ENCODE measurements around the gene QRFP.

QRFP gene

GRCh38 chr9:130933114-130934046, 36.8 kb upstream of the QRFP start:
- DNase-seq = no peak

DNA sequence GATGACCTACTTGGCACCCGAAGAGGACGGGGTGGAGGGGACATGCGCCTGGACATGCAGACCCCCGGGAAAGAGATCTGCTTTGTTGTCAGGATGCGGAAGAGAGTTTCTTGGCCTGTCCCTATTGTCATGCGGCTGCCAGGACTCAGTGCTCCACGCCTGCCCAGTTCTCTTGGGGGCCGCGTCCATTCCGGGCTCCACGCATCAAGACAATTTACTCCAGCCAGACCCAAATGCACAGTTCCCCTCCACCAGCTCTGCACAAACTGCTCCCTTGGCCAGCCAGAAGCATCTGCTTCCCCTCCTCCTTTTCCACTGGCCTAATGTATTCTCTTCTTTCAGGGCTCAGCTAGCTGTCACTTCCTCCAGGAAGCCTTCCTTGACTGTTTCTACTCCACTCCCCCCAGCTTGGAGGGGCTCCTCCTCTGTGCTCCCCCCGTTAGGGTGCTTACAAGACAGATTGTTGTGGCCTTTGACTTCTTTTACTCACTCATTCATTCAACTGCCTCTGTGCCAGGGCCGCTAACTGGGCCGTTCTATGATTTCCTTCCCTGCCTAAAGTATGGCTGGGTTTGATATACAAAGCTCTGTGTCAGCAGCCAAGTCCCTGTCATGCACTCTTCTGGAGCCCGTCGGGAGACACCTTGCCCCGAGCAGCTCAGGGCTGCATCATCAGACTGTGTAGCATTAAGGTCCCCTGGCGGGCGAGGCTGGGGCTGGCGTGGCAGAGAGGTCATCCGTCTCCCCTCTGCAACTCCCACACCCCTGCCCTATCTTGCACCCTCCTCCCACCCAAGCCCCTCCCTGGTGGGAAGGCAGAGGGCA, 35.9 kb upstream of the QRFP start:
- no peak for DNase-seq

GRCh38 chr9:130931508-130932254, 35.1 kb upstream of the QRFP start:
- no peak for DNase-seq

DNA sequence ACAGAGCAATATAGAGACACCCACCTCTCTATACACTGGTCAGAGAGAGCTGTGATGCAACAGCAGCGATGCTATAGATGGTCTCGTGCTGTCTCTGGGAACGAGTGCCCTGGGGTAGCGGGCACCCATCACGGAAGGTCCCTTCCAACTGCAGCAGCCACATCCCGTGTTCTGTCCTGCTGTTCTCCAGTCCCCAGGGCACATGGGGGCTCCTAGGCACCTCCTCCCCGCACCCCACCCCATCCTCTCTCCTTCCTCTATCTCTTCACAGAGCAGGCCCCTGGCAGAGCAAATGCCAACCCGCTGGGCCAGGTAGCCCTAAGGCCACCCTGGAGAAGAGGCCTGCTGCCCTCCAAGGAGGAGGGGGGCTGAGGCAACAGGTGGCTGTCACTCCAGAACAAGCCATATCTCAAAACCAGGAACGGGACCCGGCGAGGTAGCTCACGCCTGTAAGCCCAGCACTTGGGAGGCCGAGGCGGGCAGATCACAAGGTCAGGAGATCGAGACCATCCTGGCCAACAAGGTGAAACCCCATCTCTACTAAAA, 34.3 kb upstream of the QRFP start:
- no peak for DNase-seq

DNA sequence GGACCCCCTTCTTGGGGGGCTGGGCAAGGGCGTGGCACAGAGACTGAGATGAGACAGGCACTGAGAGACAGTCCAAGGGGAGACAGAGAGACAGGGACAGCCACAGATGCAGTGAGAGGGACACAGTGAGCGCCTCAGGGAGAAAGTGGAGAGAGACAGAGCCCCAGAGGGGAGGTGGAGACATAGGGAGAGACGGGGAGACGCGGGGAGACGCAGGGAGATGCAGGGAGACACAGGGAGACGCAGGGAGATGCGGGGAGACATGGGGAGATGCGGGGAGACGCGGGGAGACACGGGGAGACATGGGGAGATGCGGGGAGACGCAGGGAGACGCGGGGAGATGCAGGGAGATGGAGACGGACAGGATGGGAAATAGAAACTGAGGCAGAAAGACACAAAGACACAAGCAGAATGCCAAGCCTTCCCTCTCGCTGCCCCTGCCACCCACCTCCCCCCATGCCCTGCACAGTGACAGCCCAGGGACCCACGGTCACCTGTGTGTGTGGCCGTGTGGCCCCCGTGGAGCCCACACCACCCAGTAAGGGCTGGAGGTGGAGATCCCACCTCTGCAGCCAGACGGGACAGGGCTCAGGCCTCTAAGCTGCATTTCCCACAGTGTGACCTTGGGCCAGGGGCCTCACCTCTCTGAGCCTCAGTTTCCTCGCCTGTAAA, 33.7 kb upstream of the QRFP start:
- DNase-seq = no peak

DNA sequence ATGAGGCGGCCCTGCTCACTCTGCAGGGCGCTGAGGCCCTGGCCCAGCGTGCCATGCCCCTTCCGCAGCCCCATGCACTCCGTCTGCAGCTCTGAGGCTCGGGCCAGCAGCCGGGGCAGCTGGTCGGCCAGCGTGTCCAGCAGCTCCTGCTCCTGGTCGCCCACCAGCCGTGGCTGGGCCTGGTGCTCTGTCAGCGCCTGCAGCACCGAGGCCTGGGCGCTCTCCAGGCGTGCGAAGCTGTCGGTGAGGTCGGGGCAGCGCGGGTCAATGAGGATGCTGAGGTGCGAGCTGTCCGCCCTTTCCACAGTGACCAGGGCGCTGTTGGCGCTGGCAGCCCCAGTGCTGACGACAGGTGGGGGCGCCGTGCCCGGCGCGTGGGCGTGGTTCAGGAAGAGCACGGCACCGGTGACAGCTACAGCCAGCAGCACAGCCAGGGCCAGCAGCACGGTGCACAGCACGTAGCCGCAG, 33.0 kb upstream of the QRFP start:
- no peak for DNase-seq

- DNase-seq = no peak
These were observed 31.6 kb upstream of the QRFP start for GRCh38 chr9:130927995-130928900.

GRCh38 chr9:130927338-130927737, 30.7 kb upstream of the QRFP start:
- DNase-seq = no peak

GRCh38 chr9:130925050-130925678, 28.6 kb upstream of the QRFP start:
- no peak for DNase-seq

GRCh38 chr9:130924448-130924788, 27.8 kb upstream of the QRFP start:
- DNase-seq = no peak

DNA sequence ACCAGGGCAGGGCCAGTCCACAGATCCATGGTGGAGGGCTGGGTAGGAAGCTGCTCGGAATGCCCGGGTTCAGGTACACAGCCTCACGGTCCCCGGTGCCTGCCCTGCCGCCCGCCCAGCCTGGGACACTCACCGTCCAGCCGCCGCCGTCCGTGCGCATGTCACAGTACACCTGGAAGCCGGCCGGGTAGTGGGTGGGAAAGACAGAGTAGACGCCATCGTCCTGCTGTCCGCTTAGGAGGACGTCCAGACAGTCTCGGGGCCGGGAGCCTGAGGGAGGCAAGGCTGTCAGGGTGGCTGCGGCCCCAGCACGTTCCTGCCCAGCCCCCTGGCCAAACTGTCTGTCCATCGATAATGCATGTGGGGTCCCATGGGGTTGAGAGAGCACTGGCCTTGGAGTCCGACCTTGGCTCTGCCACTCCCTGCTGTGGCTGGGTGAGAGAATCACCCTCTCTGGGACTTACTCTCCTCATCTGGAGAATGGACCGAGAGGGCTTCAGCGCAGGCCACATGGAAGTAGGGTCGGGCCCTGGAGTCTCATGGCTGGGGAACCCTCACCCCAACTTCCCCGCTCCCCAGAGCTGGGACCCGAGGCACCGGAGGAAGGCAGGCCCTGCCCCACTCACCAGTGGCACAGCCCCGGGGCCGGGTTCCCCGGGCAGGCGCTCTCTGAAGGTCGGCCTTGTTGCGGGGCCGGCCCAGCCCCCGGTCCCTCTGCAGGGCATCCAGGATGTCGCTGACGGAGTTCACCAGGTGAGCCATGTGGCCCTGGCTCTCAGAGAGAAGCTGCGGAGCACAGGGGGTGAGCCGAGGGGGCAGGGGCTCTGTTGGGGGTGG, 27.2 kb upstream of the QRFP start:
- no peak for DNase-seq

GRCh38 chr9:130922893-130923610, 26.4 kb upstream of the QRFP start:
- no peak for DNase-seq

DNA sequence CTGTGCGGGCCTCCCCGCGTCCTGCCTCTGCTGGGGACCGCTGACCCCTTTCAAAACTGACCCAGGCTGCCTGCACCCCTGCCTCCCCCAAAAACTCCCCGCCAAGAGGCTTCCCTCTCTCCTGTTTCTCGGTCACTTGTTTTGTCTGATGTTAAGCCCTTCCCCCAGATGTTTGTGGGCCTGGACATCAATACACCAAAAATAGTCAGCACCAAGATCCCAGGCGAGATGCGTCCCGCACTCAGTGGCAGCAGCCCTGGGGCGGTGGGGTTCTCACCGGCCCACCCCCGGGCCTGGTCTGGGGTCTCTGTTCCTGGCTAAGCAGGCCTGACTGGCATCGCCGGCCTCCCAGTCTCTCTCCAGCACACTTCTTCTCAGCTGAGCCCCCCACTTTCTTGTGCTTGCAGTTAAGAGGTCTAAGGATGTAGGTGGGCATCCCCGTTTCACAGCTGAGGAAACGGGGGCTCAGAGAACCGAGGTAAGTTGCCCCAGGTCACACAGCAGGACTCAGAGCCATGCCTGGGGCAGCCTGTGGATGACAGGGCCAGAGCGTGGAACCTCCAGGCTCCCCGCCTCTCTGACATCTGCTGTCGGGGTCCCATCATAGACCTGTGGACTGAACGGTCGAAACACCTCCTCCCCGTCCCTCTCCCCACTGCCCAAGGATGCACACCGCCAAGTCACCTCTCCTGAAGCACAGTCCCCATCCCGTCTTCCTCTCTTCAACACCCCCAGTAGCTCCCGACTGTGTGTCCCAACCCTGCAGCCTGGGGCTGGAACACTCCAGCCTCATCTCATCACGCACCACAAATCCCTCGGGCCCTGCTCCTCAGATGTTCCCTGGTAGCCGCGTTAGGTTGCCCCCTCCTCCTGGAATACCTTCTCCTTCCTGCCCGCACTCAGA, 25.6 kb upstream of the QRFP start:
- DNase-seq = no peak

DNA sequence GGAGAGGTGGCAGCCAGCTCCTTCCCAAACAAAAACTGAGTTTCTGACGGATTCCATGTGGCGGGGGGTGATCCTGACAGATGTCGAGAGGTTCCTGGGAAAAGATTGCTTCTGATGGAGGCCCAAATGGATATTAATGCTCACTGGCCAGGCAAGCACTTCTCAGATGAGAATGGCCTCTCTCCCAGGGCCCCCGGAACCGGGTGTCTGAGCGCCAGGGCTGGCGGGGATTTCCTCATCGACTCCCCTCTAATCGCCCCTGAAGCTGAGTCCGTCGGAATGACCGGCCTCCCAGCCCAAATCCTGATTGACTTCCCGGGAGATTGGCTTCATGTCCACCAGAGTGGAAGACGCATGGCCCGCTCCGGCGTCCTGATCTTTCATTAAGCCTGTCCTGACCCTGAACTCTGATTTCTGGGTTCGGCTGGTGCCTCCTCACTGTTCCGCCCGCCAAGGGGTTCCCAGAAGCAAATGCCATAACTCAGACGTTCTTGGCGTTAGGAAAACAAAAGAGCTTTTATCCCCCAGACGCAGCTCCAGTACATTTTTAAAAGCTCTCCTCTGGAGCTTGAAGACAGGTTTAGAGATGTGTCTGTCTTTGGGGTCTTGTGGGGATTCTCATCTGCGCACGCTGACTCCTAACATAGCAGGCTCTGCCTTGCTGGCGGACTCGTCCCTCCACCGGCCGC, 24.8 kb upstream of the QRFP start:
- DNase-seq = no peak

GRCh38 chr9:130920762-130921299, 24.2 kb upstream of the QRFP start:
- no peak for DNase-seq

DNA sequence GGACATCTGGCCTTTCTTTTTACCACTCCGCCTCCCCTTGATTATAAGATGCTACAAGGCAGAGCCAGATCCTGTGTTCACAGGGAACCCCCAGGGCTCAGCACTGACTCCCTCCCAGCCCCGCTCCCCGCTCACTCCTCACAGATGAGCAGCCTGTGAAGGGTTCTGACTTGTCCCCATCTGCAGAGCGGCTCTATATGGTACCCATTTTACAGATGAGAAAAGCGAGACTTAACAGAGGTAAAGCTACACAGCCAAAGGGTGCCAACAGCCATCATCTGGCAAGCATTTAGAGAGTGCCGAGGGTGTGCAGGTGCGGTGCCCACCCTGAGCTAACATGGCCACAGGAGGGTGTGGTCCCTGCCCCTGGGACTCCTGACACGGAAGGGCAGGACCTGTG, 23.6 kb upstream of the QRFP start:
- DNase-seq = no peak

- no peak for DNase-seq
These were observed 23.0 kb upstream of the QRFP start for GRCh38 chr9:130919559-130920145.

Measured in GDM1 (cell line).